ENCODE measurements around the gene MYO9A. TPM values are rescaled to one million over a fixed set of nuclear protein-coding genes. Genes with fewer than 3 reads are reported as not detected.
A peak's percentile ranks its signal among the peaks of the same experiment; 100 is the strongest.

MYO9A gene
- polyA plus RNA-seq, 1 donor = 12.0 TPM

GRCh38 chr15:71811752-71812735, 305.9 kb downstream of the MYO9A start:
- Histone ChIP-seq H3K27ac (ENCODE audit: low read length) (no peak overlapping the region), H3K4me3 (ENCODE audit: low read length) (no peak overlapping the region), H3K9me3 (ENCODE audit: control insufficient read depth, low read depth, low read length) (no peaks in the 10 kb centered on the region), H3K4me1 (ENCODE audit: control insufficient read depth, insufficient read depth, low read length) (peaks cover 4% of the 10 kb centered on the region), H3K36me3 (ENCODE audit: control insufficient read depth, insufficient read depth, low read length) (no peaks in the 10 kb centered on the region), H3K27me3 (ENCODE audit: control insufficient read depth, insufficient read depth, low read length) (no peaks in the 10 kb centered on the region)
- no CpG with 5 or more reads among the region's 38 CpGs for WGBS (ENCODE audit: insufficient coverage, low lambda C conversion rate)
- DNase-seq = no peak

GRCh38 chr15:71811036-71811736, 306.8 kb downstream of the MYO9A start:
- Histone ChIP-seq H3K36me3 (ENCODE audit: control insufficient read depth, insufficient read depth, low read length) (no peaks in the 10 kb centered on the region), H3K4me1 (ENCODE audit: control insufficient read depth, insufficient read depth, low read length) (peaks cover 8% of the 10 kb centered on the region), H3K27ac (ENCODE audit: low read length) (no peak overlapping the region), H3K27me3 (ENCODE audit: control insufficient read depth, insufficient read depth, low read length) (no peaks in the 10 kb centered on the region), H3K9me3 (ENCODE audit: control insufficient read depth, low read depth, low read length) (no peaks in the 10 kb centered on the region), H3K4me3 (ENCODE audit: low read length) (no peak overlapping the region)
- no peak for DNase-seq
- 100% methylated on average over 2 of the region's 27 CpGs for WGBS (ENCODE audit: insufficient coverage, low lambda C conversion rate)

- Histone ChIP-seq H3K27me3 (ENCODE audit: control insufficient read depth, insufficient read depth, low read length) (no peaks in the 10 kb centered on the region), H3K4me3 (ENCODE audit: low read length) (no peak within 1 kb of the TSS), H3K36me3 (ENCODE audit: control insufficient read depth, insufficient read depth, low read length) (no peaks in the 10 kb centered on the region), H3K27ac (ENCODE audit: low read length) (no peak within 1 kb of the TSS), H3K4me1 (ENCODE audit: control insufficient read depth, insufficient read depth, low read length) (peaks cover 8% of the 10 kb centered on the region), H3K9me3 (ENCODE audit: control insufficient read depth, low read depth, low read length) (no peaks in the 10 kb centered on the region)
- DNase-seq = no peak
- WGBS (ENCODE audit: insufficient coverage, low lambda C conversion rate) = no CpG with 5 or more reads among the region's 16 CpGs
Observed at GRCh38 chr15:71810256-71811035, 307.5 kb downstream of the MYO9A start, which contains the start of gene NR2E3. Gene NR2E3, plus strand, starts transcription at chr15:71810554. Its CDS starts 190 bp downstream, at chr15:71810744.

- no CpG with 5 or more reads among the region's 8 CpGs for WGBS (ENCODE audit: insufficient coverage, low lambda C conversion rate)
- H3K36me3 ChIP-seq (ENCODE audit: control insufficient read depth, insufficient read depth, low read length) = no peaks in the 10 kb centered on the region
- no peak overlapping the region for H3K27ac ChIP-seq (ENCODE audit: low read length)
- H3K27me3 ChIP-seq (ENCODE audit: control insufficient read depth, insufficient read depth, low read length) = no peaks in the 10 kb centered on the region
- H3K9me3 ChIP-seq (ENCODE audit: control insufficient read depth, low read depth, low read length) = no peaks in the 10 kb centered on the region
- no peak for DNase-seq
- H3K4me3 ChIP-seq (ENCODE audit: low read length) = no peak overlapping the region
- H3K4me1 ChIP-seq (ENCODE audit: control insufficient read depth, insufficient read depth, low read length) = peaks cover 8% of the 10 kb centered on the region
Observed at GRCh38 chr15:71809346-71809745, 308.6 kb downstream of the MYO9A start.

- peaks cover 8% of the 10 kb centered on the region for H3K4me1 ChIP-seq (ENCODE audit: control insufficient read depth, insufficient read depth, low read length)
- no peaks in the 10 kb centered on the region for H3K36me3 ChIP-seq (ENCODE audit: control insufficient read depth, insufficient read depth, low read length)
- 100% methylated on average over 1 of the region's 18 CpGs for WGBS (ENCODE audit: insufficient coverage, low lambda C conversion rate)
Observed at GRCh38 chr15:71808311-71809020, 309.5 kb downstream of the MYO9A start.

GRCh38 chr15:71807691-71808091, 310.3 kb downstream of the MYO9A start:
- Histone ChIP-seq H3K36me3 (ENCODE audit: control insufficient read depth, insufficient read depth, low read length) (no peaks in the 10 kb centered on the region), H3K27me3 (ENCODE audit: control insufficient read depth, insufficient read depth, low read length) (no peaks in the 10 kb centered on the region), H3K4me1 (ENCODE audit: control insufficient read depth, insufficient read depth, low read length) (peaks cover 8% of the 10 kb centered on the region), H3K4me3 (ENCODE audit: low read length) (no peak overlapping the region), H3K27ac (ENCODE audit: low read length) (no peak overlapping the region), H3K9me3 (ENCODE audit: control insufficient read depth, low read depth, low read length) (no peaks in the 10 kb centered on the region)
- WGBS (ENCODE audit: insufficient coverage, low lambda C conversion rate) = 86% methylated on average over 1 of the region's 4 CpGs
- DNase-seq = no peak

More at GRCh38 chr15:71808311-71809020, 309.5 kb downstream of the MYO9A start:
- DNase-seq = no peak
- Histone ChIP-seq H3K27me3 (ENCODE audit: control insufficient read depth, insufficient read depth, low read length) (no peaks in the 10 kb centered on the region), H3K27ac (ENCODE audit: low read length) (no peak overlapping the region), H3K9me3 (ENCODE audit: control insufficient read depth, low read depth, low read length) (no peaks in the 10 kb centered on the region), H3K4me3 (ENCODE audit: low read length) (no peak overlapping the region)

- no CpG with 5 or more reads among the region's 15 CpGs for WGBS (ENCODE audit: insufficient coverage, low lambda C conversion rate)
- no peak for DNase-seq
- Histone ChIP-seq H3K9me3 (ENCODE audit: control insufficient read depth, low read depth, low read length) (no peaks in the 10 kb centered on the region), H3K27me3 (ENCODE audit: control insufficient read depth, insufficient read depth, low read length) (no peaks in the 10 kb centered on the region), H3K27ac (ENCODE audit: low read length) (no peak overlapping the region), H3K36me3 (ENCODE audit: control insufficient read depth, insufficient read depth, low read length) (no peaks in the 10 kb centered on the region), H3K4me1 (ENCODE audit: control insufficient read depth, insufficient read depth, low read length) (peaks cover 8% of the 10 kb centered on the region), H3K4me3 (ENCODE audit: low read length) (no peak overlapping the region)
Observed at GRCh38 chr15:71807125-71807629, 310.8 kb downstream of the MYO9A start.

- Histone ChIP-seq H3K4me3 (ENCODE audit: low read length) (no peak overlapping the region), H3K4me1 (ENCODE audit: control insufficient read depth, insufficient read depth, low read length) (peaks cover 8% of the 10 kb centered on the region), H3K27ac (ENCODE audit: low read length) (no peak overlapping the region), H3K36me3 (ENCODE audit: control insufficient read depth, insufficient read depth, low read length) (no peaks in the 10 kb centered on the region), H3K27me3 (ENCODE audit: control insufficient read depth, insufficient read depth, low read length) (no peaks in the 10 kb centered on the region), H3K9me3 (ENCODE audit: control insufficient read depth, low read depth, low read length) (no peaks in the 10 kb centered on the region)
- no CpG with 5 or more reads among the region's 7 CpGs for WGBS (ENCODE audit: insufficient coverage, low lambda C conversion rate)
- DNase-seq = peak in 1 of 2 donors; percentile 42
Observed at GRCh38 chr15:71806452-71806931, 311.5 kb downstream of the MYO9A start.

GRCh38 chr15:71804695-71805470, 313.1 kb downstream of the MYO9A start:
- Histone ChIP-seq H3K9me3 (ENCODE audit: control insufficient read depth, low read depth, low read length) (no peaks in the 10 kb centered on the region), H3K36me3 (ENCODE audit: control insufficient read depth, insufficient read depth, low read length) (no peaks in the 10 kb centered on the region), H3K4me1 (ENCODE audit: control insufficient read depth, insufficient read depth, low read length) (peaks cover 7% of the 10 kb centered on the region), H3K4me3 (ENCODE audit: low read length) (no peak overlapping the region), H3K27ac (ENCODE audit: low read length) (no peak overlapping the region), H3K27me3 (ENCODE audit: control insufficient read depth, insufficient read depth, low read length) (no peaks in the 10 kb centered on the region)
- WGBS (ENCODE audit: insufficient coverage, low lambda C conversion rate) = 80% methylated on average over 2 of the region's 6 CpGs
- no peak for DNase-seq
